ENCODE results near the gene IGFBP5. TPM values are rescaled to one million over a fixed set of nuclear protein-coding genes. Genes with fewer than 3 reads are reported as not detected.

Gene IGFBP5
- total RNA-seq, 1 donor from 2014 or later = 415 TPM

DNA sequence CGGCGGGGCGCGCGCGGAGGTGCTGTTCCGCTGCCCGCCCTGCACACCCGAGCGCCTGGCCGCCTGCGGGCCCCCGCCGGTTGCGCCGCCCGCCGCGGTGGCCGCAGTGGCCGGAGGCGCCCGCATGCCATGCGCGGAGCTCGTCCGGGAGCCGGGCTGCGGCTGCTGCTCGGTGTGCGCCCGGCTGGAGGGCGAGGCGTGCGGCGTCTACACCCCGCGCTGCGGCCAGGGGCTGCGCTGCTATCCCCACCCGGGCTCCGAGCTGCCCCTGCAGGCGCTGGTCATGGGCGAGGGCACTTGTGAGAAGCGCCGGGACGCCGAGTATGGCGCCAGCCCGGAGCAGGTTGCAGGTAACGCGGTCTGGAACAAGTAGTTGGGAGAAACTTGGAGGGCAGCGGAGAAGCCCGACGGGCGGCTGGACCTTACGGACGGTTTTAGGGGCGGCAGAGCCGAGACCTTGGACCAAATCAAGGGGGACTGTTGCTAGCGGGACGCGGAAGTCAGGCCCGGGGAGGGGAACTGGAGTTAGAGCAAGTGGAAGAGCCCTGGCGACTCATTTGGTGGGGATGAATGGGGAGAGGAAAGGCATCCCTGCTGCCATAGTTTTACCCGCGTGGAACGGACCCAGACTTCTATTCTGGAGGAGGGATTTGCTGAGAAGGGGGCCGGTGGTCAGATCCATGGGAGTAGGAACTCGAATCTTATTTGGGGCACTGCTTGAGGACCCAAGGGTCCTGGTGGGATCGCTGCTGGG lies 61.6 kb downstream of the IGFBP5 start:
- no peaks in the 10 kb centered on the region for H3K27me3 Mint-ChIP-seq (ENCODE audit: low read depth)
- peak overlapping the region; percentile 65 for H3K27ac Mint-ChIP-seq
- DNase-seq (ENCODE audit: low spot score in 2 of 2, unreplicated experiment in 2 of 2) = peak in 1 of 2 experiments; percentile 49
- no peaks in the 10 kb centered on the region for H3K9me3 Mint-ChIP-seq
- TF ChIP-seq, protein P1, sequence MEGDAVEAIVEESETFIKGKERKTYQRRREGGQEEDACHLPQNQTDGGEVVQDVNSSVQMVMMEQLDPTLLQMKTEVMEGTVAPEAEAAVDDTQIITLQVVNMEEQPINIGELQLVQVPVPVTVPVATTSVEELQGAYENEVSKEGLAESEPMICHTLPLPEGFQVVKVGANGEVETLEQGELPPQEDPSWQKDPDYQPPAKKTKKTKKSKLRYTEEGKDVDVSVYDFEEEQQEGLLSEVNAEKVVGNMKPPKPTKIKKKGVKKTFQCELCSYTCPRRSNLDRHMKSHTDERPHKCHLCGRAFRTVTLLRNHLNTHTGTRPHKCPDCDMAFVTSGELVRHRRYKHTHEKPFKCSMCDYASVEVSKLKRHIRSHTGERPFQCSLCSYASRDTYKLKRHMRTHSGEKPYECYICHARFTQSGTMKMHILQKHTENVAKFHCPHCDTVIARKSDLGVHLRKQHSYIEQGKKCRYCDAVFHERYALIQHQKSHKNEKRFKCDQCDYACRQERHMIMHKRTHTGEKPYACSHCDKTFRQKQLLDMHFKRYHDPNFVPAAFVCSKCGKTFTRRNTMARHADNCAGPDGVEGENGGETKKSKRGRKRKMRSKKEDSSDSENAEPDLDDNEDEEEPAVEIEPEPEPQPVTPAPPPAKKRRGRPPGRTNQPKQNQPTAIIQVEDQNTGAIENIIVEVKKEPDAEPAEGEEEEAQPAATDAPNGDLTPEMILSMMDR (IDR thresholded peaks at IDR 0.05; ENCODE audit: unreplicated experiment) = no peak
- peak overlapping the region; percentile 95 for H3K4me3 Mint-ChIP-seq
- H3K36me3 Mint-ChIP-seq = peaks cover 6% of the 10 kb centered on the region
- peaks cover 46% of the 10 kb centered on the region for H3K4me1 Mint-ChIP-seq

DNA sequence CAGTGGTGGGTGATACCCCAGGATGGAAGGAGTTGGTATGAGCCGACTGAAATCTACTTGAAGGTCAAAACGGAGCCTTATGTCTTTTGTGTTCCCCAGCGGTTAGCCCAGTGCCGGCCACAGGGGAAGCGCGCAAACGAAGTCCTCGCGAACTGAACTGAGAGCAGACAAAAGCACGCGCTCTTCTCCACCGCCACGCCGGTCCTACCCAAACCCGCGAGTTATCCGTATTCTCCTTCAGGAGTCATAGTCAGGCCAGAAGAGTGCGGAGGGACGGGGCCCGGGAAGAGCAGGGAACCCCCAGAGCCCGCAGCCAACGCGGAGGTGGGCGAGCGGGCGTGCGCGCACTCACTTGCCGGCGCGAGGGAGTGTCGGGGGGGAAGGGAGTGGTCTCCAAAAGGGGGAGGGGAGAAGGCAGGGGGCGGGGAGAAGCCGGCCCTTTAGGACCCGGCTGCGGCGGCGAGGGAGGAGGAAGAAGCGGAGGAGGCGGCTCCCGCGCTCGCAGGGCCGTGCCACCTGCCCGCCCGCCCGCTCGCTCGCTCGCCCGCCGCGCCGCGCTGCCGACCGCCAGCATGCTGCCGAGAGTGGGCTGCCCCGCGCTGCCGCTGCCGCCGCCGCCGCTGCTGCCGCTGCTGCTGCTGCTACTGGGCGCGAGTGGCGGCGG lies 62.3 kb downstream of the IGFBP5 start, which contains the start of gene IGFBP2:
IGFBP2 (plus strand) TSS at position 469 of the 664 bp plus-strand sequence; CDS start at position 573, 104 bp downstream.
- DNase-seq (ENCODE audit: low spot score in 2 of 2, unreplicated experiment in 2 of 2) = peak; percentile 54 to 71
- Mint-ChIP-seq H3K4me3 (peak within 1 kb of the TSS; percentile 95), H3K36me3 (peaks cover 6% of the 10 kb centered on the region), H3K27ac (peak within 1 kb of the TSS; percentile 88), H3K4me1 (peaks cover 46% of the 10 kb centered on the region), H3K27me3 (ENCODE audit: low read depth) (no peaks in the 10 kb centered on the region), H3K9me3 (peaks cover 6% of the 10 kb centered on the region)
- TF ChIP-seq, protein P1 (IDR thresholded peaks at IDR 0.05; ENCODE audit: unreplicated experiment) = no peak

DNA sequence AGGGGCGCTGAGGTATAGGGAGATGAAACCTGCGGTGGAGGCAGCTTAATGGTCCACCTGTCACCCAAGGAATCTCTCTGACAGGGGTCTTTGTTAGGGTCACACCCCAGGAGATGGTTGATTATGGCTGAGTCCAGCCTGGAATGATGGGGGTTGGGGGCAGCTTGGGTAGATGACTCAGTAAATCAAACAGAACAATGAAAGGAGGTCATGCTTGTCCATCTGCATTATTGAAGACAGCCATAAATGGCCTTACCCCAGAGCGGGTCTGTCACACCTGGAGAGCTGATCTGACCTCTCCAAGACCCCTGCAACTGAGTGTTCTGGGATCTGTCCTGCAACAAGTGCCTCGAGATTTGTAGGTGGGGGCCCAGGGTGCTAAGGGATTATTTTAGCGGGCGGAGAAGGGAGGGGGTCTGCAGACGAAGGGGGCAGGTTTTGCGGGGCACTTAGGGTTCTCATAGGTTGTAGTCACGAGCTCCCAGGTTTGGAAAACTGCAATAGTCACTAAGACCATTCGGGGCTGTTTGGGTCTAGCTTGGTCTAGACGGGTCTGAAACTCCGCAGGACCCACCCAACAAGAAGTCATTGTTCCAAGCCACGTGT lies 62.9 kb downstream of the IGFBP5 start:
- peaks cover 44% of the 10 kb centered on the region for H3K4me1 Mint-ChIP-seq

DNA sequence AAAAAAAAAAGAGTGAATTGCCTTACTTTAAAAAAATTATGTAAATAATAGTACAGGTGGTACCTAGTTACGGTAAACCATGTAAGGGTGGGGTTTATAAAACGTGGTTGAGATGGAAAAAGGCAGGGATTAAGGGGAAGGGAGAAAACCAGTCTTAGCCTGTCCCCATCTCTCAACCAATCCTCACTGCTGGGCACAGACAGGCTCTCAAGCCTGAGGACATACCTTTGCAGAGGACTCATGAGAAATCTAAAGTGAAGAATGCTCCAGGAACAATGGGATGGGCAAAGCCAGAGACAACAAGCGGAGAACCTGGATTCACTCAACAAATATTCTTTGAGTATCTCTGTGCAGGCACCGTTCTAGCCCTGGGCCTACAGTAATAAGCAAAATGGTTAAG lies 65.6 kb downstream of the IGFBP5 start:
- no peak for DNase-seq (ENCODE audit: low spot score in 2 of 2, unreplicated experiment in 2 of 2)
- peaks cover 26% of the 10 kb centered on the region for H3K4me1 Mint-ChIP-seq
- no peak overlapping the region for H3K4me3 Mint-ChIP-seq
- no peak overlapping the region for H3K27ac Mint-ChIP-seq
- H3K36me3 Mint-ChIP-seq = no peaks in the 10 kb centered on the region
- peaks cover 6% of the 10 kb centered on the region for H3K9me3 Mint-ChIP-seq
- no peaks in the 10 kb centered on the region for H3K27me3 Mint-ChIP-seq (ENCODE audit: low read depth)
- TF ChIP-seq, protein P1 (IDR thresholded peaks at IDR 0.05; ENCODE audit: unreplicated experiment) = no peak

More for the DNA sequence above, 62.9 kb downstream of the IGFBP5 start:
- H3K36me3 Mint-ChIP-seq = peaks cover 4% of the 10 kb centered on the region
- TF ChIP-seq, protein P1 (IDR thresholded peaks at IDR 0.05; ENCODE audit: unreplicated experiment) = no peak
- H3K9me3 Mint-ChIP-seq = peaks cover 6% of the 10 kb centered on the region
- H3K4me3 Mint-ChIP-seq = peak overlapping the region; percentile 82
- DNase-seq (ENCODE audit: low spot score in 2 of 2, unreplicated experiment in 2 of 2) = no peak
- H3K27ac Mint-ChIP-seq = peak overlapping the region; percentile 88
- H3K27me3 Mint-ChIP-seq (ENCODE audit: low read depth) = no peaks in the 10 kb centered on the region

DNA sequence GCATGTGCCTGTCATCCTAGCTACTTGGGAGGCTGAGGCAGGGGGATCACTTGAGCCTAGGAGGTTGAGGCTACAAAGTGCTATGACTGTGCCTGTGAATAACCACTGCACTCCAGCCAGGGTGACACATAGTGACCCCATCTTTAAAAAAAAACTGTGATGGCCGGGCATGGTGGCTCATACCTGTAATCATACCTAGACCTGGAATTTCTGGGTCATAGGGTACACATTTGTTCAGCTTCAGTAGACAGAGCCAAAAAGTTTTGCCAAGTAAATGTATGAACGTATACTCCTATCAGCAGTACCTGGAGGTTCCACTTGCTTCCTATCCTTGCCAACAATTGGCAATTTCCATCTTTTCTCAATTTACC lies 68.5 kb downstream of the IGFBP5 start:
- Mint-ChIP-seq H3K4me1 (peaks cover 8% of the 10 kb centered on the region), H3K36me3 (no peaks in the 10 kb centered on the region), H3K27me3 (ENCODE audit: low read depth) (no peaks in the 10 kb centered on the region), H3K9me3 (peaks cover 9% of the 10 kb centered on the region), H3K4me3 (no peak overlapping the region), H3K27ac (no peak overlapping the region)
- DNase-seq (ENCODE audit: low spot score in 2 of 2, unreplicated experiment in 2 of 2) = no peak
- TF ChIP-seq, protein P1 (IDR thresholded peaks at IDR 0.05; ENCODE audit: unreplicated experiment) = no peak

All from mesothelial cell of epicardium (in vitro differentiated cells).